COLO668 (cell line): ENCODE results near the gene C4orf51.
"Not testable (repeated sequence)": the region's sequence is repeated elsewhere in the genome, so short reads cannot be mapped to it uniquely, and the experiment has no call there.

Source experiments
- DNase-seq: peaks from one replicate; lab custom pipeline; 2025; ENCODE audit not compliant: unreplicated experiment; lab: John Stamatoyannopoulos, UW

Gene C4orf51

DNA sequence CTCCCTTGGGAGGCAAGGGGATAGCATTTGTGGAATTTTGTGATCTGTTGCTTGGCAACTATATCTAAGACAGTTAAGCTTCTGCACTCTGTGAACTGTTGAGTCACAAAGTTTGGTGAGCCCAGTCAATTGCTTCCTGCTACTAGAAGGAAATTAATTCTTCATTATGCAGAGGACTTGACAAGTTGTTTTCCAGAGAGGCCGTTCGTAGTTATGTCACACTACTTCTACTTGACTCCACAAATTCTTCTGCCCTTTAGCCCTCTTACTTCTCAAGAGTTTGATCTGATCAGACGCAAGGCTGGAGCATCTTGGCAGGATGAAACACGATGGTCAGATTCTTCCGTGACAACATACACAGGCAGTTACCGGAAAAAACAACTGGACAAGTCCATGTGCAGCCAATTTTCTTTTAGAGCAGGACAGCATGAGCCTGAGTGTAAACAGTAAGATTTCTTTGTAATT, at the start of gene C4orf51:
Gene C4orf51, plus strand, starts transcription at position 156 of the 465 bp plus-strand sequence. Its CDS starts 58 bp downstream, at position 214.
- DNase-seq, result peak; percentile 12

DNA sequence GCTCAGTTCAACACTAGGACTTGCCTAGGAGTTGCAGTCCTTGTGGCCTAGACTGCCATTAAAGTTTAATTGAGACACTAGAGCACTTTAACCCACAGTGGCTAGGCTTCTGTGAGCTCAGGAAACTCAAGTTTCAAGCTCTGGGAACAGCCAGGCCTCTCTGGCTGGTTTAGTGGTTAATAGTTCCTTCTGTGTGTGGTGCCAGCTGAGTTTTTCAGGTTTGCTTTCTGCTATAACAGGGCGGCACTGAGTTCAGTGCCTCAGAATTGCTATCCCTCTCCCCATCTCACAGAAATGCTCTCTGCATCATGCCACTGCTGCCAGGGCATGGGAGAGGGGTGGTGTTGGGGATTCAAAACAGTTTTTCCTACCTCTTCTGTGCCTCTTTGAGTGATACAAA, 44.8 kb upstream of the C4orf51 start:
- no peak for DNase-seq

DNA sequence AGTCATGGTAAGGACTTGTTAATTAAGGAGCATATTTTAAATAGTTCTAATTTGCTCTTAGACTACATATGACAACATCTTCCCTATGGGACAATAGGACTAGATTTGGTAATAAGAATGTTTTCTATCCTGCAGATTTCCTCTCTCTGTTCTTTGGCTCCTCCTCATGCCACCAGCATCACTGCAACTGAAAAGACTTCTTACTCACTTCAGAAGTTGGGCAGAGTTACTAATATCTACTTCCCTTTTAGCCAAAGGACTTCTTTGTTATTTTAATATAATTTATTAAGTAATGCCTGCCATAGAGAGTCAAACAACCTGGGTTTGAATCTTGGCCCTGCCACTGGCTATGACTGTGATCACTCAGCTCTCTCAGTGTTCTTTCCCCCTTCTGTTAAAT, 44.3 kb upstream of the C4orf51 start:
- no peak for DNase-seq

DNA sequence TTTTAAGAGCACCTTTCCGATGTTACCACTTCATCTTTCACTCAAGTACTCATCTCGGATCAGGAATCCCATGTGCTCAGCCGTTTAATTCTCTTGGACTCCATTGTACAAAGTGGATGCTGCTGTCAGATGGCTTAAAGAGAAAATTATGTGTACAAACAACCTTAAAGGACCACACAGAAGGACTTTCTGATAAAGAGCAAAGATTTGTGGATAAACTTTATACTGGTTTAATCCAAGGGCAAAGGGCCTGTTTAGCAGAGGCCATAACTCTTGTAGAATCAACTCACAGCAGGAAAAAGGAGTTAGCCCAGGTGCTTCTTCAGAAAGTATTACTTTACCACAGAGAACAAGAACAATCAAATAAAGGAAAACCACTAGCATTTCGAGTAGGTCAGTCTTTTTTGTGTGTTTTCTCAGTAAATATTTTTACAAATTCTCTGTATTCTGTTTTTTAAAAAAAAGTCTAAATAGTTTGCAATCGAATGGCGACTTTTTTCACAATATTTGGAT, 40.7 kb upstream of the C4orf51 start:
- DNase-seq, result no peak

DNA sequence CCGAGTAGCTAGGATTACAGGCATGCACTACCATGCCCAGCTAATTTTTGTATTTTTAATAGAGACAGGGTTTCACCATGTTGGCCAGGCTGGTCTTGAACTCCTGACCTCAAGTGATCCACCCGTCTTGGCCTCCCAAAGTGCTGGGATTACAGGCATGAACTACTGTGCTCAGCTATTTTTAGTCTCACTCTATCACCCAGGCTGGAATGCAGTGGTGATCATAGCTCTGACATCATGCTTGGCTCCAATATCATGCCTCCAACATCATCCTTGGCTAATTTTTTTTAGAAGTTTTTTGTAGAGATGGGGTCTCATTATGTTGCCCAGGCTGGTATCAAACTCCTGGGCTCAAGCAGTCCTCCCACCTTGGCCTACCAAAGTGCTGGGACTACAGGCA, 39.7 kb upstream of the C4orf51 start:
- not testable (repeated sequence) for DNase-seq

DNA sequence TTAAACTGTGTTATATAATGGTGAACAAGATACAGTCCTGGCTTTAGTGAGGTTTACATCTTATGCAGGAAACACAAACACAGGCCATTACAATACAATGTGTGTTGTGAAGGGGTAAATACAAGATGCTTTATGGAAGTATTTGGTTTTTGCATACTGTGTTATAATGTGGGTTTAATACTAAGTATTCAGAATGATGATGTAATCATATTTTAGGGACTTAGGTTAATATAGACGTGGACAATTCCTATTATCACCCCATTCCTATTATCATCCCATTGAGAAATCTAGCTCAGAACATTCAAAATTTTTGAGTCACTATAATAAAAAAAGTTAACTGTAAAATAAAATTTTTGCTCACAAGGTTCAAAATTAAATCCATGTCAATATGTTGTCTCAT, 36.7 kb upstream of the C4orf51 start:
- DNase-seq, result no peak

DNA sequence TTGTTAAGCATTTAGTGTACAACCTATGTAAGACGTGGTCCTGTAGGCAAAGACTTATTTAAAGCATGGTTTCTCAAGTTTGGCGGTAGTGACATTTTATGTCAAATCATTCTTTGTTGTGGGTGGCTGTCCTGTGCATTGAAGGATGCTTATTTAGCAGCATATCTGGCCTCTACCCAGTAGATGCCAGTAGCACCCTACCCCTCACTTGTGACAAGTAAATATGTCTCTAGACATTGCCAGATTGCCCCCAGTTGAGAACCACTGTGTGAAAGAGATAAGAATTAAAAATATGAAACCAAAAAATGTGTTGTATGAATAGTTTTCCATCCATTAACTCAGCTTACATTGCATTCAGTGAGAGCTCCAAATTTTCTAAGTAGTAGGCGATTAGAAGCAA, 35.2 kb upstream of the C4orf51 start:
- DNase-seq, result no peak

DNA sequence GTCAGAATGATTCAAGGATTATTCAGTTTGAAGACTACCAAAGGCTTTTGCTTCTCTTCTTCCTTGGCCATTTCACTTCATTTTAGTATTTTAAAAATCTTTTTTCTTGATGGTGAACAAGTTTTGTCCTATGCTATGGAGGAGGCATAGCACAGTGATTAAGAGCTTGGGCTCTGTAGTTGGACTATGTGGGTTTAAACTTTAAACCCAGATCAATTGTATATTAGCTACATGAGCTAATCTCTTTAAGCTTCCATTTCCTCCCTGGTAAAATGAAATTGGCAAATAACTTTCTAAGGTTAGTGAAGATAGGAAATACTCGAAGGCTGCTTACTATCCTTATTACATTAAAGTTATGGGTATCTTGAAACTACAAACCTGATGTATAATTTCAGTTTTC, 23.8 kb upstream of the C4orf51 start:
- DNase-seq, result no peak

DNA sequence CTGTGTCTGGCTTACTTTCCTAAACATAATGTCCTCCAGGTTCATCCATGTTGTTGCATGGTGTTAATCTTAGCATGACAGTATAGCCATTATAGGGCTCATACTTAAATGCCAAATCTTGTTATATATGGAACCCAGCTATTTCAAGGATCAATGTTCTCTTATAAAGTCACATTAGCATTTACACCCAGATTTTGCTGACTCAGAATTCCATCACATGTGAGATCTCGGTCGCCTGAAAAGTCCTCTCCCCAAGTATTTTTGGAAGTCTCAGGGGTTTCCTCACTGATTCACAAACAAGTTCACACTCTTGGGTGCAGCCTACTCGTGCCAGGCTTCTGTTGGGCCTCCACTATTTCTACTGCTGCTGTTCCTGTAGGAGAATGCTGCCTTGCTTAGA, 19.9 kb upstream of the C4orf51 start:
- DNase-seq, result no peak

DNA sequence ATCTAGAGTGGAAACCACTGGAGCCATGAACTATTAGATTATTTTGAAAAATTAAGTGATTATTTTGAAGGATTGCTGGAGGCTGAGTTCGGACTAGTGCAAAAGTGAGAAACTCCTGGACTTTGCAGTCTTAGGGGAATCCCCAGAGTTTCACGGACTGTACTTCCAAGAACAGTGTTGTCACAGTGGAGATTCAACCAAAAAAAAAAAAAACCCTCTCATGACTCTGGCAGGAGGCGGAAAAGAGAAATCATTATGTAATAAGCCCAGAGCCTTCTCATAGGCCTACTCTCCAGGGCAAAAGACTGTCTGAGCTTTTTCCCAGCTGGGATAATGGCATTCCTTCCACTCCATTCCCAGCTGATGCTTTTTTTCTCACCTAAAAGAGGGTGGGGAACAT, 16.8 kb upstream of the C4orf51 start:
- DNase-seq, result no peak

DNA sequence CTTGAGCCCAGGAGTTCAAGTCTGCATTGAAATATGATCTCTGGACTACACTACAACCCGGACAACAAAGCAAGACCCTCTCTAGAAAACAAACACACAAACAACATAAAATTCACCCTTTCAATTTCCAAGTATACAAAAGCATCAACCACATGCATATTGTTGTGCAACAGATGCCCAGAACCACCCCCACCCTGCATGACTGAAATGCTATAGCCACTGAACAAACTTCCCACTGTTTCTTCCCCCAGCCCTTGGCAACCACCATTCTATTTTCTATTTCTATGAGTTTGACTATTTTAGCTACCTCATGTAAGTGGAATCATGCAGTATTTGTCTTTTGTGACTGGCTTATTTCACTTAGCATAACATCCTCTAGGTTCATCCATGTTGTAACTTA, 14.2 kb upstream of the C4orf51 start:
- no peak for DNase-seq

DNA sequence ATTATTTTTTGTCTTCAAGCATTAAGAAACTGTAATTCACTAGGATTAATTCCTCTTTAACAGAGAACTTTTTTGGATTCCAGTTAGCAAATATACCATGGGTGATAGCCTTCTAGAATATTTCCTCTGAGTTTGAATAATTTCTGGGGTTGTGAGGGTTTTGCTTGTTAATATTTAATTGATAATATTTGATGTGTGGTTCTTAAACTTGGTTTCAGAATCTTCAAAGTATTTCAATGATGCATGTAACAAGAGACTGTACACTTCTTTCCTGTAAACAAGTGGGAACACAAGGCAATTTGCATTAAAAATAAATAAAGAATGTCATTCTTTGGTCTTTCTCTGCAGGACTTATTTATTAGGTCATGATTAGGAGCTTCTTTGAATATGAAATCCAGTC, 9.5 kb upstream of the C4orf51 start:
- no peak for DNase-seq

DNA sequence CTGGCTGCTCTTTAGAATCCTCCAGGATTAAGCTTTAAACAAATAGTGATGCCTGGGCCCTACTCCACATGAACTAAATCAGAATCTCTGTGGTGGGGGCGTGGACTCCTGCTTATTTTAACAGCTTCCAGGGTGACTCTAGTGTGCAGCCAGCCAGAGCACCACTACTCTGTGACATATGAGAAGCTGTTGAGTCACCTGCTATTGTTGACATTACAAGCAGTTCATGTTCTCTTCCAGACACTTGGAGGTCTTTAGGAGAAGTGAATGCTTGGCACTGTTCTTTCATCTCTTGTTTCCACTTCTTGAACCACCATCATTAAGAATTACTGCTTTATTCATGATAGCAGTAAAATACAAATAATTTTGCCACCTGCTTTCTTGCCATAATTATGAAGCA, 426 bp upstream of the C4orf51 start:
- DNase-seq, result peak; percentile 78

DNA sequence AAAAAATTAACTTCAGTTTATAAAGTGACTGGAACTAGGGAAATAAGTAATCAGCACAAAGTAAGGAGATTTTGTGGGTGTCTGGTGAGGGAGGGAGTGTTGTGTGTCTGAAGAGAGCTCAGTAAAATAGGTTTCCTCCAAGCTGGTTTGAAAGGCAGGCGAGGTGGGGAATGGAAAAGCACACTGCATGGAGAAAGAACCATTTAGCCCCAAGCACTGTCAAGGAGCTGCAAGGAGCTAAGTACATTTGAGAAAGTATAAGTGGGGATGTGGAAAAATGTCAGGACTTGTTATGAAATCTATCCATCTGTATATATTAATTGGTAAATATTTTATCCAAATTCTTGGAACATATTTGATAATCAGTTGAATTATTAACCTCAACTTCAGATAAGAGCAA, 956 bp downstream of the C4orf51 start:
- no peak for DNase-seq

DNA sequence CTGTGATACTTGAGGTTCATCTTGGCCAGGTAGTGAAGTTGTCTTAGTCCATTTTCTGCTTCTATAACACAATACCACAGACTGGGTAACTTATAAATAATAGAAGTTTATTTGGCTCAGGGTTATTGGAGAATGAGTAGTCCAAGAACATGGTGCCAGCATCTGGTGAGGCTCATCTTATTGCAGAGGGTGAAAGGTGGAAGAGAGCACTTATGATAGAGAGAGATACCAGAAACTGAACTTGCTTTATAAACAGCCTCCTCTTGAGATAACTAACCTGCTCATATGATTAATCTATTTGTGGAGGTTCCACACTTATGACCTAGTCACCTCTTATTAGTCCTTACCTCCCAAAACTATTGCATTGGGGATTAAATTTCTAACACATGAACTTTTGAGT, 1.6 kb downstream of the C4orf51 start:
- DNase-seq, result no peak

DNA sequence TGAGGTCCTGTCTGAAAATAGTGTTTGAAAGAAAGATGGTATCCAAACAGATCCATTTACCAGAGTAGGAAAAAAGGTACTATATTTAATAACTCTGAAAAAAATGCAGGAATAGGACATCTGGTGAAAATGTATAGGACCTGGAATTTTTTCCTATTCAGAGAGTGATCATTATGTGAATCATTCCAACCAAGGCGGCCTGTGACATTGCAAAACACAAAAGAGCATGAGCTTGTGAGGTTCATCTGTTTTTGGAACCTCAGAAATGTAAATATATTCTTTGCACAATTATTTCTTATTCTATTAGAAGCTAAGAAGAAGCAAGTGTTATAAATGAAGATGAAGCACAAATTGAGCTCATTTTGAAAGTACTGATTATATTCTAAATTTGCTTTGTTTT, 2.0 kb downstream of the C4orf51 start:
- DNase-seq, result no peak

DNA sequence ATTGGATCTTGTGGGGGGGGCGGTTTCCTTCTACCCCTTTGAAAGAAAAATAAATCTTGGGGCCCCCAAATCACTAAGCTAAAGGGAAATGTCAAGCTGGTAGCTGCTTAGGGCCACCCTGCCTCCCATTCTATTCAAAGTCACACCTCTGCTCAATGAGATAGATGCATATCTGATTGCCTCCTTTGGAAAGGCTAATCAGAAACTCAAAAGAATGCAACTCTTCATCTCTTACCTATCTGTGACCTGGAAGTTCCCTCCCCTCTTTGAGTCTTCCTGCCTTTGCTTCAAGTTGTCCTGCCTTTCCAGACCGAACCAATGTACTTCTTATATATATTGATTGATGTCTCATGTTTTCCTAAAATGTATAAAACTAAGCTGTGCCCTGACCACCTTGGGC, 7.0 kb downstream of the C4orf51 start:
- DNase-seq, result no peak

DNA sequence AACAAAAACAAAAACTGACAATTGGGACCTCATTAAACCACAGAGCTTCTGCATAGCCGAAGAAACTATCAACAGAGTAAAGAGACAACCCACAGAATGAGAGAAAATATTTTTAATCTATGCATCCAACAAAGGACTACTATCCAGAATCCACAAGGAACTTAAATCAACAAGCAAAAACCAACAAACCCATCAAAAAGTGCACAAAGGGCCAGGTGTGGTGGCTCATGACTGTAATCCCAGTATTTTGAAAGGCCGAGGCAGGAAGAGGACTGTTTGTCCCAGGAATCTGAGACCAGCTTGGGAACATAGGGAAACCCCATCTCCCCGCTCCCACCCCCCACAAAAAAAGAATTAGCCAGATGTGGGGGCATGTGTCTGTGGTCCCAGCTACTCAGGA, 10.7 kb downstream of the C4orf51 start:
- peak; percentile 8 for DNase-seq

DNA sequence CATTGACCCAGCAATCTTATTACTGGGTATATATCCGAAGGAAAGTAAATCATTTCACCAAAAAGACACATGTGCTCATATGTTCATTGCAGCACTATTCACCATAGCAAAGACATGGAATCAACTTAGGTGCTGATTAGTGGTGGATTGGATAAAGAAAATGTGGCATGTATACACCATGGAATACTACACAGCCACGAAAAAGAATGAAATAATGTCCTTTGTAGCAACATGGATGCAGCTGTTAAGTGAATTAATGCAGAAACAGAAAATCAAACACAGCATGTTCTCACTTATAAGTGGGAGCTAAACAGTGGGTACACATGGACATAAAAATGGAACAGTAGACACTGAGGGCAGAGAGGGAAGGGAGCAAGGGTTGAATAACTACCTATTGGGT, 11.5 kb downstream of the C4orf51 start:
- not testable (repeated sequence) for DNase-seq

DNA sequence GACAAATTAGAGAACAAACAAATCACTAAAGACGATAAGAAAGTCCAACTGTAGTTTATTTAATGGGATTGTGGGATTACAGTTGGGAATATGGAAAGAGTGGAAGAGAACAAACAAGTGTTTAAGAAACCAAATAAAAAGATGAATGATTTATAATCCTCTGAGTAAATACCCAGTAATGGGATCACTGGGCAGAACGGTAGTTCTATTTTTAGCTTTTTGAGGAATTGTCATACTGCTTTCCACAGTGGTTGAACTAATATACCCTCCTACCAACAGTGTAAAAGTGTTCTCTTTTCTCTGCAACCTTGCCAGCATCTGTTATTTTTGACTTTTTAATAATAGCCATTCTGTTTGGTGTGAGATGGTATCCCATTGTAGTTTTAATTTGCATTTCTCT, 15.0 kb downstream of the C4orf51 start:
- no peak for DNase-seq

DNA sequence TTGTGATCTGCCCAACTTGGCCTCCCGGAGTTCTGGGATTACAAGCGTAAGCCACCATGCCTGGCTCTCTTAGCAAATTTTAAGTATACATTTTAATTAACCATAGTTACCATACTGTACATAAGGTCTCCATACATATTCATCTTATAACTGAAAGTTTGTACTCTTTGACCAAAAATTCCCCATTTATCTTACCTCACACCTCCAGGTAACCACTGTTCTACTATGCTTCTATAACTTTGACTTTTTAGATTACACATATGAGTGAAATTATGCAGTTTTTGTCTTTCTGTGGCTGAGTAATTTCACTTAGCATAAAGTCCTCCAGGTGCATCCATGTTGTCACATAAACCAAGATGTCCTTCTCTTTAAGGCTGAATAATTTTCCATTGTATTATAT, 17.4 kb downstream of the C4orf51 start:
- no peak for DNase-seq

DNA sequence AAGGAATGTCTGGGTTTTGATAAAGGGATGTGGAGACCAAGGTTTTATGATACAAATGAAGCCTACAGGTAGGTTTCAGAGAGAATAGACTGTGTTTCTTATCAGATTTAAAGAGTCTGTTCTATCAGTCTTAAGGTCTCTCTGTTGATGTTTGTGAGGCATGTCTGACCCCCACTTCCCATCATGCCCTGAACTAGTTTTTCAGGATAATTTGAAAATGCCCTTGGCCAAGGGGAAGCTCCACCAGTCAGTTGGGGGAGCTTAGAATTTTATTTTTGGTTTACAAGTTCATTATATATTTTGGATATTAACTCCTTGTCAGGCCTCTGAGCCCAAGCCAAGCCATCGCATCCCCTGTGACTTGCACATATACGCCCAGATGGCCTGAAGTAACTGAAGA, 18.6 kb downstream of the C4orf51 start:
- no peak for DNase-seq

DNA sequence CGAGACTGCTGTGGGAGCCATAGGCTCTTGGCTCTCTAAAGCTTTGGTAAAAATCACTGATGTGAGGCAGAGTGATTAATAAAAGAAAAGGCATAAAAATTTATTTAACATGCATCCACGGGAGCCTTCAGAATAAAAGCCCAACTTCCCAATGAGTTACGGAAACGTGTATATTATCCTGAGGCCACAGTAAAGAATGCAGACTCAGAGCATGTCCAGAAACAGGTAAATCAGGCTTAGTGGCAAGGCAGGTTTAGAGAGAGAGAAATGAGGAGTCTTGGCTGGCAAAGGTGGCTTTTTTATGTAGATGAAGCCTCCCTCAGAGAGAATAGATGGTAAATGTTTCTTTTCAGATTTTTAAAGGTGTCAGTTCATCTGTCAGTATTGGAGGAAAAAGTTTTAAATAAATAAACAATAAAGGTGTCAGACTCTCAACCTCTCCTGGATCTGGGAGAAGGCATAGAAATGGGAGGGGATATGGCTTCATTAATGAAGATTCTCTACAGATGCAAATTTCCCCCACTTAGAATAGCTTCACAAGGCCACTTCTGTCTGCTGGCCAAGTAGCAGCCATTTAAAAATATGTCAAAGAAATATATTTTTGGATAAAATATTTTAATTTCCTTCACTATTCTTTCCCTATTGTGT, 24.0 kb downstream of the C4orf51 start:
- no peak for DNase-seq
